Stimulated activated naive CD8-positive, alpha-beta T cell treated with anti-CD3 and anti-CD28 coated beads, Interleukin-15, Interleukin-2, amounts not matched to agents 100 ng/mL and 50 ng/mL, for 24 hours (primary cell): ENCODE data around the gene TREH.

Source experiments
- H3K27ac Mint-ChIP-seq: one replicate; pipeline ENCODE4 v1.8.0; 2021; ENCODE audit warnings: mild to moderate bottlenecking, mixed read lengths
- H3K27me3 Mint-ChIP-seq: one replicate; pipeline ENCODE4 v1.8.0; 2021; ENCODE audit warnings: mixed read lengths
- H3K36me3 Mint-ChIP-seq: one replicate; pipeline ENCODE4 v1.8.0; 2021; ENCODE audit warnings: low read depth, mixed read lengths
- H3K4me1 Mint-ChIP-seq: one replicate; pipeline ENCODE4 v1.8.0; 2021; ENCODE audit warnings: low read depth, mixed read lengths
- H3K4me3 Mint-ChIP-seq: one replicate; pipeline ENCODE4 v1.8.0; 2021; ENCODE audit warnings: mild to moderate bottlenecking, mixed read lengths
- H3K9me3 Mint-ChIP-seq: one replicate; pipeline ENCODE4 v1.8.0; 2021; ENCODE audit warnings: mixed read lengths

TREH gene

DNA sequence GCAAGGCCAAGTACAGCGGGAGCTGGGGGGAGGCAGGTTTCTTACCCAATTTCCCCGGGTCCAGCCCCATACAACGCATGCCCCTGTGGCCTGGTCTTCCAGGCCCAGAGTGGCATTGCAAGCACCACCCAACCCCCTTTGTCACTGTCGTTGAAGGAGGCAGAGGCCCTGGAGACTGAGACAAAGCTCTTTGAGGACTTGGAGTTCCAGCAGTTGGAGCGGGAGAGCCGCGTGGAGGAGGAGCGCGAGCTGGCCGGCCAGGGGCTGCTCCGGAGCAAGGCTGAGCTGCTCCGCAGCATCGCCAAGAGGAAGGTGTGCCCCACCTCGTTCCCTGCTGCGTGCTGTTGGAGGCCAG is 44.2 kb downstream of the TREH start:
- H3K36me3 Mint-ChIP-seq = no peaks in the 10 kb centered on the region
- H3K27ac Mint-ChIP-seq = no peak overlapping the region
- no peaks in the 10 kb centered on the region for H3K4me1 Mint-ChIP-seq
- H3K27me3 Mint-ChIP-seq = no peaks in the 10 kb centered on the region
- H3K9me3 Mint-ChIP-seq = no peaks in the 10 kb centered on the region
- H3K4me3 Mint-ChIP-seq = no peak overlapping the region

DNA sequence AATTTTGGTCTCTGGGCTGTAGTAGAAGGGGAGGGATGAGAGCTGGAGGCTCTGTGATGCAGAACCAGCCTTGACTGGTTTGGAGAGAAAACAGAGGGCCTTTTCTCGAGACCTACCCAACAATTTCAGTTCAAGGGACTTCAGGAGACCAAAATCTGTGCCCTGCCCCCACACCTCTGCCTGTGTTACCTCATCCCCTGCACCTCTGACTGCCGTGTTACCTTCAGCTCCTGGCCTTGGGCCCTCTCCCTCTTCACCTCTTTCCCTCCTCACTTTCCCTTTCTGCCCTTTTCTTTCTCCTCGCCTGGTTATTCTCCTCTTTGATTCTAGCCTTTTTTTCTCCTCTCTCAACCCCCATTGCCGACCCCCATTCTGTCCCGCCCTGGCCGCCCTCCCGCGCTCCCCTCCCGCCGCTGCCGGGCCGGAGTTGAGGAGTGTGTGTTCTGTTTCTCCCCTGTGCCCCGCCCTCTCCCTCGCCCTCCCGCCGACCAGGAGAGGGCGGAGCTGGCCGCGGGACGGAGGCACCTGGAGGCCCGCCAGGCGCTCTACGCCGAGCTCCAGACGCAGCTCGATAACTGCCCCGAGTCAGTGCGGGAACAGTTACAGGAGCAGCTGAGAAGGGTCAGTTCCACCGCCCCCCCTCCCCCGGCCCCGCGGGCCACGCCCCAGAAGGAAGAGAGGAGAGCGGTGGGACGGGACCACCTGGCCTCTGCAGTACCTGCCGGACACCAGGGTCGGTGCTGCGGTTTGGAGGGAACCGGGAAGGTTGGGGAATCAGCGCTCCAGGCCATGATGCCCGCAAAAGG is 44.8 kb downstream of the TREH start:
- H3K27me3 Mint-ChIP-seq = no peaks in the 10 kb centered on the region
- no peaks in the 10 kb centered on the region for H3K9me3 Mint-ChIP-seq
- H3K27ac Mint-ChIP-seq = no peak overlapping the region
- H3K36me3 Mint-ChIP-seq = no peaks in the 10 kb centered on the region
- no peaks in the 10 kb centered on the region for H3K4me1 Mint-ChIP-seq
- no peak overlapping the region for H3K4me3 Mint-ChIP-seq

DNA sequence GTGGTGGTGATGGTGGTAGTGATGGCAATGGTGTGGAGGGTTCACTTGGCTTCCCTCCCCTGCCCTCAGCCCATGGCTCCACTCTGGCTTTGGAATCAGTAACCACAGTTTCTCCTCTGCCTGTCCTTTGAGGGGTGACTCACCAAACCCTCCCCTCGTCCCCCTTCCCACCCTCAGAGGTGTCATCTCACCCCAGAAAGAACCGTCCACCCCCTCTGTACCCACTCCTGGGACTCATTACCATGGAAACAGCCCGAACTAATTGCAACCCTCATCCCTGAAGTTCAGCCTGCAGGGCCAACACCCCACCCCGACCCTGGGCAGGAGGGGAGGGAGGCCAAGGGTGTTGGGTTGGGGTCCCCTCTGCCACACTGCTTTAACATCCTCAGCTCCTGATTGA is 45.5 kb downstream of the TREH start:
- no peaks in the 10 kb centered on the region for H3K27me3 Mint-ChIP-seq
- no peak overlapping the region for H3K27ac Mint-ChIP-seq
- no peak overlapping the region for H3K4me3 Mint-ChIP-seq
- H3K4me1 Mint-ChIP-seq = no peaks in the 10 kb centered on the region
- no peaks in the 10 kb centered on the region for H3K36me3 Mint-ChIP-seq
- no peaks in the 10 kb centered on the region for H3K9me3 Mint-ChIP-seq

DNA sequence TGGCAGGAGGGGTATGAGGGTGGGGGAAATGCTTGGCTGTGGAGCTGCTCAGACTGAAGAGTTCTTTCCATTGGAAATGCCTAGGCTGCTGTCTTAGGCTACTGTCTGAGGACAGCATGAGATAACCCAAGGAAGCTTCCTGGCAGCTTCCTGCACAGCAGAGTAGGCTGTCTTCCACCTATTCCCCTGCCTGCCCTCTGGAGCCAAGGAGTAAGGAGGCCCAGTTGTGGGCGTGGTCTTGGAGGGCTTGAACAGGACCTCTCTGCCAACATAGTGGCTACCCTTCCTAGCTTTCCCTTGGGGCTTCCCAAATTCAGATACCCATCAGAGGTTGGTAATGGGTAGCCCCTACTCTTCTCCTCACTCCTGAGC is 46.1 kb downstream of the TREH start:
- Mint-ChIP-seq H3K4me3 (no peak overlapping the region), H3K27ac (no peak overlapping the region), H3K4me1 (no peaks in the 10 kb centered on the region), H3K9me3 (no peaks in the 10 kb centered on the region), H3K36me3 (no peaks in the 10 kb centered on the region), H3K27me3 (no peaks in the 10 kb centered on the region)

DNA sequence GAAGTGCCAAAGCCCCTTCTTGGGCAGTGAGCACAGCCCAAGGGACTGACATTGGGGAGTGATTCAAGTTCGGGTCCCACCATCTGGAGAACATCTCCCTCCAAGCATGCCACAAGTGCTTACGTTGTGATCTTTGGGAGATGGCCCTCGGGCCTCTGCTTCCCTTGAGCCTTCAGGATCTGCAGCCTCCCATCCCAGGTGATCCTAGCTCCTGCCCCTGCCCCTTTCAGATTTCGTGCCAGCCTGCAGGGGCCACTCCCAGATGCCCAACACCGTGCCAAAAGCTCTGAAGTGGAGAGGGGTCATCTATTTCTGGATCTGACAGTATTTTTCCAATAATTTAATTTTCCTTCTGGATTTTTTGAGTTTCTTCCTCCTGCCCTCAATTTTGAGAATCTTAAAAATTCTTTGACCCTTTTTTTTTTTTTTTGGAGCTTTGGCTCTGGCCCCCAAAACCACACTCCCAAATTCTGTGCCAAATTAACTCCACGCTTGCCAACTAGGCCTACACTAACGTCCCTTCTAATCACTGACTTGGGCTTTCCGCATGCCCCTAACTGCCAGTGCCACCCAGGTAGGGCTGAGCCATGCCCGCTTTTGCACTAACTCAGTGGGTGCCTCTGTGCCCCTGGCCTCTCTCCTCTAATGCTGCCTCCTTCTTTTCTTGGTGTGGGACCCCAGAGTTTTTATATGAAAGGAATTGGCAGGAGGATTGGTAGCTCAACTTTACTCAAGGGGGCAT is 46.7 kb downstream of the TREH start:
- Mint-ChIP-seq H3K9me3 (no peaks in the 10 kb centered on the region), H3K36me3 (no peaks in the 10 kb centered on the region), H3K4me3 (no peak overlapping the region), H3K4me1 (no peaks in the 10 kb centered on the region), H3K27me3 (no peaks in the 10 kb centered on the region), H3K27ac (no peak overlapping the region)

DNA sequence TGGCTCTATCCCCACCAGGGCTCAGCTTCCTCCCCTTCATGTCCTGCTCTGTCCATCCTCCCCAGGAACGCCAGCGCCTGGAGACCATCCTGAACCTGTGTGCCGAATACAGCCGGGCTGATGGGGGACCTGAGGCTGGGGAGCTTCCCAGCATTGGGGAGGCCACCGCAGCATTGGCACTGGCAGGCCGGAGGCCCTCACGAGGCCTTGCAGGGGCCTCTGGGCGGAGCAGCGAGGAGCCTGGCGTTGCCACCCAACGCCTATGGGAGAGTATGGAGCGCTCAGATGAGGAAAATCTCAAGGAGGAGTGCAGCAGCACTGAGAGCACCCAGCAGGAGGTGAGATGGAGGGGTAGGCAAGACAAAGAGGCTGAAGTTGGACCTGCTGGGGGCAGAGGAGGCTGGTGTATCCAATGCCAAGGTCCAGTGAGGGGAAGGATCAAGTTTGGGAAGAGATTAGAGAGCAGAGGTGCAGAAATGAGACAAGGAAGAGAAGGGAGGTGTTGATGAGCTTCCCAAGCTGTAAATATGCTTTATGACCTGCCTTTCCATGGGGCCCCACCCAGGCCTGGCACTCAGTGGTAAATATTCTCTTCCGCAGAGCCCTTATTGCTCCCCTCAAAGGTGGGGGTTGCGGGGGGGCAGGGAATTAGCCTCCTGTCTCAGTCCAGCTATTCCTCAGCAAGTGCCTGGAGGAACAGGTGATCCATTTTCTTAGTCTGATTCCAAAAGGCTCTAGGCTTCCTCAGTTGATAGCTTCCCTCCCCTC is 48.1 kb downstream of the TREH start:
- Mint-ChIP-seq H3K27me3 (no peaks in the 10 kb centered on the region), H3K9me3 (no peaks in the 10 kb centered on the region), H3K4me1 (no peaks in the 10 kb centered on the region), H3K4me3 (no peak overlapping the region), H3K36me3 (no peaks in the 10 kb centered on the region), H3K27ac (no peak overlapping the region)

DNA sequence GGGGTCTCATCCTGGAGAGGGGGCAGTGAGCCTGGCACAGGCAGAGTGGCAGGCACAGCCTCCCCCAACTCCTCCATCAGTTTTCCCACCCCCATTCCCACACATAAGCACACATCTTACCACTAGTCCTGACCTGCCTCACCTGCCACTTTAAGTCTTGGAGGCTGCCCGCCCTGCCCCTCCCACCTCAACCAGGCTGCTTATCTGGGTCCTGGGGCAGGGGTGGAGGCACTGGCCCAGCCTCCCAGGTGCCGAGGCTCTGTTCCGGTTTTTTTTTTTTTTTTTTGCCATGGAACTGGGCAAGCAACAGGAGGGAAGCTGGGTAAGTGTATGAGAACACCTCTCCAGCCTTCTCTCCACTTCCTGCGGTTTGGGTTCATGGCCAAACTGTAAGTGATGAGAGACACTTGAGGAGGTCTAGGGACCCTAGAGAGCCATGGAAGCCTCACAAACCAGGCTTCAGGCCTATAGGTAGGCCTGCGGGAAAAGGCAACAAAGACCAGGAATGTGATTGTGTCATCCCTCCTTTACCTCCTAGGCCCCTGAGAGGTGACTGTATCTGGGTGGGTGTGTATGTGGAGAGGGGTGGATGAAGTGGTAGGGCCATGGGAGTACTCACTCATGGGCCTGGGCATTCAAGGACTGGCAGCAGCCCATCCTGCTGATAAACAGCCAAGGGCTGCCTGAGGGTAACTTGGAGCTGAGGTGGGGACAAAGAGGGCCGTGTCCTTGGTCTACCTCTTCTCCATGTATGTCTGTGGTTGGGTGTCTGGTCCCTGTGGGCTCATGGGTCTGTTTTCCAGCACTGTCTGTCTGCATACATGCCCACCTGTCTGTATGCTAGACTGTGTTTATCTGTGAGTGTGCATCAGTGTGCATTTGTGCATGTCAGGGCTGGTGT is 49.4 kb downstream of the TREH start:
- no peak overlapping the region for H3K4me3 Mint-ChIP-seq
- H3K4me1 Mint-ChIP-seq = no peaks in the 10 kb centered on the region
- H3K36me3 Mint-ChIP-seq = no peaks in the 10 kb centered on the region
- no peaks in the 10 kb centered on the region for H3K9me3 Mint-ChIP-seq
- H3K27me3 Mint-ChIP-seq = no peaks in the 10 kb centered on the region
- H3K27ac Mint-ChIP-seq = no peak overlapping the region

DNA sequence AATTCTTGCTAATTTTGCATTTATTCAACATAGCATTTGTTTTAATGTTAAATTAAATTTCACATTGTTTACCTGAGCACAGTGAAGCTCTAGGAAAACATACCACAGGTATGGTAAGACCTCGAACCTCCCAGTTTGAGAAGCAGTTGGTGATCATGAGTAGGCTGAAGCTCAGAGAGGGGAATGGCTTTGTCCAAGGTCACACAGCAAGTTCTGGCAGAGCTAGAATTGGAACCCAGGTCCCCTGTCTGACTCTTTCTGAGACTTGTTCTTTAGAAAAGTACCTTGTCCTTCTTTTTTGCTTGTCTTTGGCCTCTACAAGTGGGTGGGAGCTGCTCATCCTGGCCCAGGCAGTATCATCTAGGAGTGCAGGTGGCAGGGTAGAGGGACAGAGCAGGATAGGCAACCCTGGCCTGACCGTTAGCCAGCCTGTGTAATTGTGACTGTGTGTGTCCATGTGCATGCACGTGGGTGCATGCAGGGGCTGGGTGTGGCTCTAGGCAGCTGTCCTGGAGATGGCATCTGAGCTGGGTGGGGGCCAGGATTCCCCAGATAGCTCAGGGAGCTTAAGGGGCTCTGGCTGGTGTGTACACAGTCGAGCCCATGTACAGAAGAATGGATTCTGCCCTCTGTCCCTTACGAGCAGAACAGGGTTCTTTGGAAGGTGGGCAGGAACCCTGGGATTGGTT is 50.4 kb downstream of the TREH start:
- Mint-ChIP-seq H3K9me3 (no peaks in the 10 kb centered on the region), H3K4me1 (no peaks in the 10 kb centered on the region), H3K4me3 (no peak overlapping the region), H3K36me3 (no peaks in the 10 kb centered on the region), H3K27ac (no peak overlapping the region), H3K27me3 (no peaks in the 10 kb centered on the region)

DNA sequence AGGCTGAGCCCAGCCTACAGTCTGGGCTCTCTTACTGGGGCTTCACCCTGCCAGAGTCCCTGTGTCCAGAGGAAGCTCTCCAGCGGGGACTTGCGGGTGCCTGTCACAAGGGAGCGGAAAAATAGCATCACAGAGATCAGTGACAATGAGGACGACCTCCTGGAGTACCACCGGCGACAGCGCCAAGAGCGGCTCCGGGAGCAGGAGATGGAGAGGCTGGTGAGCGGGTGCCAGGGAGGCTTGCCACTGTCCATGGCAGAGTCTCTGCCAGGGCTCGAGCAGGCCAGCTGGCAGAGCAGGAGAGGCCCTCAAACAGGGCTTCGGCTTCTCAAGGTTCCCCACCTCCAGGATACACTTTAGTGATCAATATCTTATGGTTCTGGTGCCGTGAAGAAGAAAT is 51.0 kb downstream of the TREH start:
- H3K27me3 Mint-ChIP-seq = no peaks in the 10 kb centered on the region
- no peaks in the 10 kb centered on the region for H3K9me3 Mint-ChIP-seq
- H3K4me1 Mint-ChIP-seq = no peaks in the 10 kb centered on the region
- no peaks in the 10 kb centered on the region for H3K36me3 Mint-ChIP-seq
- H3K27ac Mint-ChIP-seq = no peak overlapping the region
- no peak overlapping the region for H3K4me3 Mint-ChIP-seq

DNA sequence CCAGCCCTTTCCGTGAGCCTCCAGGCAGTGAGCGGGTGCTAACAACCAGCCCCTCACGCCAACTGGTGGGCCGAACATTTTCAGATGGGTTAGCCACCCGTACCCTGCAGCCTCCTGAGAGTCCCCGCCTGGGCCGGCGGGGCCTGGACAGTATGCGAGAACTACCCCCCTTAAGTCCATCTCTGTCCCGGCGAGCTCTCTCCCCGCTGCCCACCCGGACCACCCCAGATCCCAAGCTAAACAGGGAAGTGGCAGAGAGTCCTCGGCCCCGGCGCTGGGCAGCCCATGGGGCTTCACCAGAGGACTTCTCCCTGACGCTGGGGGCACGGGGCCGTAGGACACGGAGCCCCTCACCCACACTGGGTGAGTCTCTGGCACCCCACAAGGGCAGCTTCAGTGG is 51.4 kb downstream of the TREH start:
- no peak overlapping the region for H3K27ac Mint-ChIP-seq
- H3K27me3 Mint-ChIP-seq = no peaks in the 10 kb centered on the region
- H3K4me1 Mint-ChIP-seq = no peaks in the 10 kb centered on the region
- H3K9me3 Mint-ChIP-seq = no peaks in the 10 kb centered on the region
- H3K36me3 Mint-ChIP-seq = no peaks in the 10 kb centered on the region
- H3K4me3 Mint-ChIP-seq = no peak overlapping the region

DNA sequence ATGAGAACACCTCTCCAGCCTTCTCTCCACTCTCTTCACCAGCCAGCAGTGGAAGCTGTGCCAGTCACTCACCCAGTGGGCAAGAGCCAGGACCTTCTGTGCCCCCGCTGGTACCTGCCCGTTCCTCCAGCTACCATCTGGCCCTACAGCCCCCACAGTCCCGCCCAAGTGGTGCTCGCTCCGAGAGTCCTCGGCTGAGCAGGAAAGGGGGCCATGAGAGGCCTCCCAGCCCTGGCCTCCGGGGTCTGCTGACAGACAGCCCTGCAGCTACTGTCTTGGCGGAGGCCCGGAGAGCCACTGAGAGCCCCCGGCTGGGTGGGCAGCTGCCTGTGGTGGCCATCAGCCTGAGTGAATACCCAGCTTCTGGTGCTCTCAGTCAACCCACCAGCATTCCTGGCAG is 51.9 kb downstream of the TREH start:
- H3K27ac Mint-ChIP-seq = no peak overlapping the region
- peaks cover 4% of the 10 kb centered on the region for H3K27me3 Mint-ChIP-seq
- no peak overlapping the region for H3K4me3 Mint-ChIP-seq
- no peaks in the 10 kb centered on the region for H3K9me3 Mint-ChIP-seq
- no peaks in the 10 kb centered on the region for H3K36me3 Mint-ChIP-seq
- no peaks in the 10 kb centered on the region for H3K4me1 Mint-ChIP-seq

DNA sequence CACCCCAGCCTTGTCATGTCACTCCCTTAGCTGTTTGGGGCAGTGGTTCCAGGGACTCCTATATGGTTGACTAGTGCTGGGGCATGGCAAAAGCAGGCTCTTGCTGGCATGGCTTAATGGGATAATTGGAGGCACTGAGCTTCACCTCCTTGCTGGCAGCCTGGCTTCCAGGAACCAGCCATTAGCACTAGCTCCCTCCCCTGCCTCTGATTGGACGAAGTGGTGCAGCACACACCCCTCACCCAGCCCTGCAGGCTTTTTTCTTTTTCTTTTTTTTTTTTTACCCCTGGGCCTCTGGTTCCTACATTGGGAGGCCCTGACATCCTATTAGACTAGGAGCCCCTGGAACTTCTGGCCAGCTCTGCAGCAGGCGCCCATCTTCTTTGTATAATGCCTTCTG is 53.5 kb downstream of the TREH start:
- Mint-ChIP-seq H3K4me3 (no peak overlapping the region), H3K27me3 (peaks cover 9% of the 10 kb centered on the region), H3K27ac (no peak overlapping the region), H3K36me3 (no peaks in the 10 kb centered on the region), H3K9me3 (no peaks in the 10 kb centered on the region), H3K4me1 (peaks cover 6% of the 10 kb centered on the region)

DNA sequence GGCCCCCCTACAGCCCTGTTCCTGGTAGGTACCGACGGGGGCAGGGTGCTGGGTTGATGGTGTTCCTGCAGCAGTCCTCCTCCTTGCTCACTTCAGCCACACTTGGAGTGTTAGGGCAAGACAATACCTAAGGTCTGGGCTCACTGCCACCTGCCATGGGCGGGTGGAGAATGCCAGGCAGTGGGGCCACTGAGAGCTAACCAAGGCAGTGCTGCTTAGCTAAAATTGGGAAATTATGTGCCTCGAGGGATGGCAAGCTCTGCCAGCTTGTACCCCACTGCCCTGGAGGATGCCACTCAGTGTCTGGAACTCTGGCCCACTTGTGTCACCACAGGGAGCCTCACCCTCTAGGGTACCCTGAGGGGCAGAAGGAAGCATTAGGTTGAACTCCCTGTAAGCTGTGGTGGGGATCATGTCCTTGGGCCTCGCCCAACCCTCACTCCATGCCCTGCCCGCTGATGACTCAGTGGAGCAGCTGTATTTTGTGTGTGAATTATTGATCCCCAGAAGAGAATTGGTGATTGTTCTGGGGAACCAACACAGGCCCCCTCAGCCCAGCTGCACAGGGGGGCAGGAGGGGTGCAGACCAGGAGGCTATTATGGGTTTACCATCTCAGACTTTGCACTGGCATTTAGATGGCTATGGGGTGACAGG is 54.3 kb downstream of the TREH start:
- Mint-ChIP-seq H3K9me3 (no peaks in the 10 kb centered on the region), H3K36me3 (no peaks in the 10 kb centered on the region), H3K4me1 (peaks cover 13% of the 10 kb centered on the region), H3K4me3 (no peak overlapping the region), H3K27me3 (peaks cover 11% of the 10 kb centered on the region), H3K27ac (no peak overlapping the region)

DNA sequence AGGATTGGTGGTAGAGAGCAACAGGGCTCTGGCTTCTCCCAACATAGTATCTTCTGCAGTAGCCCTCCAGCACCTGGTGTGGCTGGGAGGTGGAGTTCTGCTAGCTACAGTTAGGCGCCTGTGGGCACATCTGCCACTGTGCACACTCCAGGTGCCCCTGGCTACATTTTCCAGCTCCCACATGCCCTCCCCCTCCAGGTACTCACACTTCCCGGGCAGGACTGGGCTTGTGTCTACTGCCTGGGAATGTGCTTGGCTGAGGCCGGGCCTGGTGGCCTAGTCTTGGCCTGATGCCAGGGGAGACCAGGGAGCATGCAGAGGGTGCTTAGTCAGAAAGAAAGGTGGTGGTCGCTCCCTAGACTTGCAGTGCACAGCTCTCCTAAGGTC is 56.2 kb downstream of the TREH start:
- Mint-ChIP-seq H3K27me3 (peaks cover 16% of the 10 kb centered on the region), H3K9me3 (no peaks in the 10 kb centered on the region), H3K4me3 (no peak overlapping the region), H3K4me1 (peaks cover 17% of the 10 kb centered on the region), H3K36me3 (no peaks in the 10 kb centered on the region), H3K27ac (no peak overlapping the region)
